ENCODE data around the gene NTHL1.
"Not testable (repeated sequence)": the region's sequence is repeated elsewhere in the genome, so short reads cannot be mapped to it uniquely, and the experiment has no call there.

The NTHL1 gene

DNA sequence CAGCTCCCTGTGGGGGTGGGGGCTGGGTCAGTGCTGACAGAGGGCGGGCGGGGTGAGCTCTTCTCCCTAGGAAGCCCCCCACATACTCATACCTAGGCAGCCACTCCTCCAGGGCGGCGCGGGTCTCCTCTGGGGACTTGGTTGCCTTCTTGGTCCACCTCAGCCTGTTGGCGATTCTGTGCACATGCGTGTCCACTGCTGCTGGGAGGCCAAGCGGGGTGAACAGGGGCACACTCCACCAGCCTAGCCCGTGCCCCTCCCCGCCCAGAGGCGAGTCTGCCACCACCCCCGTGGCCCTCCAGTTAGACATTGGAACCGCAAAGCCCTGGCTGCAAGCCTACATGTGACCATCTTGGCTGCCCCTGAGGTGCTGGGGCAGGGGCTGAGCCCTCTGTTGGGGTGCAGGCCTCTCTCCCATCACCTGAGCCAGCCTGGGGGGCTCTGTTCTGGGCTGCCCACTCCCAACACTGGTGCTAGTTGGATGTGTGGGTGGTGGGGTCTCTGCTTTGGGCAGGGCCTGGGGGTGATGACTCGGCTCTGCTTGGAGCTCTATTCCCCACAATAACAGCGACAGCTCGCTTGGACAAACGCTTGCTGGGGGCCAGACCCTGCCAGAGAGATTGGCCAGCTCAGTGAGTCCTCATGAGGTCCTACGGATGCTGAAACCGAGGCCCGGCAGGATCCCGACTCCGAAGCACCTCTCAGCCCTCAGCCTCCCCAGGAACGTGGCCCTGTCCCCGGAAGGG, 7.4 kb downstream of the NTHL1 start:
- no peak for DNase-seq

DNA sequence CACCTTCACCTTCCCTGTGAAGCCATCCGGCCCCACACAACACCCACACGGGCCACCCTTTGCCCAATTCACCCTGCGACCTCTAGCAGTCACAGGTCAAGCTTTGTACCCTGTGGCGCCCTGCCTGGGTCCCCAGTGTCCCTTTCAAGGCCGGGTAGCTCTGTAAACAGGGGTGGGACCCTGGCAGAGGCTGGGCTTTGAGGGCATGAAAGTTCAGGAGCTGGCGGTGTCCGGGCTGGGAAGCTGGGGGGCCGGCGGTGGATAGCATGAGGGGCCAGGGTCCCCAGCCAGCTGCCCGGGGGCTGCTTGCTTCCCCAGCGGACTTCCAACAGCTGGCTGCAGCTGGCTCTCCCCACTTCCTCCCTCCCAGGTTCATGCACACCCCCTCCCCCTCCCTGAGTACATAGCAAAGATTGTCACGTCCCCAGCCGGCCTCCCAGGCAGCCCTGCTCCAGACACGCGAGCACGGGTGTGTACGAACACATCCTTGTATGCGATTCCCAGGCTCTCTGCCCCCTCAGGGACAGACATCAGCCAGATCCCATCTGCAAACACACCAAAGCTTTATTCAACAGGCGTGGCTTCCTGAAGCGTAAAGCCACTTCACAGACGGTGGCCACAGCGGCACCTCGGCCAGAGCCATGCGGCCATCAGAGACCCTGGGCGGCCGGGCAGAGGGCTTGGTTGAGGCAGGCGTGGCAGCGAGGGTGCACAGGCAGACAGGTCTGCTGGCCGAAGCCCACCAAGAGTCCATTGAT, 8.2 kb downstream of the NTHL1 start:
- DNase-seq, result no peak

DNA sequence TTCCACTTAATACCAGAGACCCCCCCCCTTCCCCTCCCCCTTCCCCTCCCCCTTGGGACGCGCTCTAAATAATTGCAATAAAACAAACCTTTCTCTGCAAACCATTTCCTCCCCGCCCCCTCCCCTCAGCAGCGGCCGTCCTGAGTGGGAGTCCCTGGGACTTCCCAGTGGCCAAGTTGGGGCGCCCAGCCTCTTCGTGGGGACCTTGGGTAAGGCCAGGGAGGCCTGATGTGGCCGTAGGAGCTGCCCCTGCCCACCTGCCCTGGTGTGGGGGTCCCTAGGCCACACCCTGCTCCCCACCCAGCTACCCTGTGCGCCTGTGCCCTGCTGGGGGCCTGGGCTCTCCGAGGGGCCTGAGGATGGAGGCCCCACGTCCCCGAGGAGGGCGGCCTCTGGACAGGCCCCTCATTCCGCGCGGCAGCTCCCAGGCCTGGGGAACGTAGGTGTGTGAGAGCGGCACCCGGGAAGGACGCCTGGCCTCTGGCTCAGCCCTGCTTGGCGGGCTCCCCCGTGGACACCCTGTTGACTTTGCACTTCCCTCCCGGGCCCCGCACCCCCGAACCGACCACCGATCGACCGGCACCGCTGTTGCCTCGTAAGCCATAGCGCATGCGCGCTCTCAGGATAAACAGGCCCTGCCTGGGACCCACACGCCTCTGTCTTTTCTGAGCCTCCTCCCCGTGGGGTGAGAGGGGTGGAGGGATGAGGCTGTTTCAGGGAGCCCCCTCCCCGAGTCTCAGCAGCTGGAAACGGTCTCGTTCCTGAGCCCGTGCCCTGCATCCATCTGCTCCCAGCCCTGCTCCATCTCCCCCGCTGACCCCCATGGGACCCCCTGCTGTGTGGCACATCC, 9.0 kb downstream of the NTHL1 start:
- DNase-seq, result no peak

DNA sequence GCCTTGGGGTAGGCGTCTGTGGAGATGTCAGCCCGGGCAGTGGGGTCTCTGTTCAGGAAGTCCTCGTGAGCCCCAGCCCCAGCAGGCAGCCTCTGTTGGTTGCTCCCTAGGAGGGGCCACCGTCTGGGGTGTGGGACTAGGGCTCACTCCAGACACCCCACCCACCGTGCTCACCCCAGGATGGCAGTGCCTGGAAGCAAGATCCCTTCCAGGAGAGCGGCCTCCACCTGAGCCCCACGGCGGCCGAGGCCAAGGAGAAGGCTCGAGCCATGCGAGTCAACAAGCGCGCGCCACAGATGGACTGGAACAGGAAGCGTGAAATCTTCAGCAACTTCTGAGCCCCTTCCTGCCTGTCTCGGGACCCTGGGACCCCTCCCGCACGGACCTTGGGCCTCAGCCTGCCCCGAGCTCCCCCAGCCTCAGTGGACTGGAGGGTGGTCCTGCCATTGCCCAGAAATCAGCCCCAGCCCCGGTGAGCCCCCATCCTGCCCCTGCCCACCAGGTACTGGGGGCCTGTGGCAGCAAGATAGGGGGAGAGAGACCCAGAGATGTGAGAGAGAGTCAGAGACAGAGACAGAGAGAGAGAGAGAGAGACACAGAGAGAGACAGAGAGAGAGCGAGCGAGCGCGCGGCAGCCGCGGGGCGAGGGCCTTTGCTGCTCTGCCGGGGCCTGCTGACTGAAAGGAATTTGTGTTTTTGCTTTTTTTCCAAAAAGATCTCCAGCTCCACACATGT, 9.8 kb downstream of the NTHL1 start:
- no peak for DNase-seq

DNA sequence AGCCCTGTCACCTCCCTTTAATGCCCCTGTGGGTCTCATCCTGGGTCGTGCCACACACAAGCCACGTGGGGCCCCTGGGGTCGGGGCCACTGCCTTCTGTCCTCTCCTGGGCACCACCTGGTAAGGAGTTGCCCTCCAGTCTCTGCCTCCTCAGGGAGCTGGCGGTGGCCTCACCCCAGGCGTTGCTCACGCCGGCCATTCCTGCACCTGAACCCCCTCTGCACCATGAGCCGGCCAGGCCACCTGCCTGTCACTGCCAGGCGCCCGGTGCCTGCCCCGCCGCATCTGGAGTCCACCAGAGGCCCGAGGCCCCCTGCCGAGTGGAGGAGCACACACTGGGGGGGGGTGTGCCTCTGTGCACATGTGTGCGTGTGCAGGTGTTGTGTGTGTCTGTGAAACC, 10.5 kb downstream of the NTHL1 start:
- DNase-seq, result no peak

DNA sequence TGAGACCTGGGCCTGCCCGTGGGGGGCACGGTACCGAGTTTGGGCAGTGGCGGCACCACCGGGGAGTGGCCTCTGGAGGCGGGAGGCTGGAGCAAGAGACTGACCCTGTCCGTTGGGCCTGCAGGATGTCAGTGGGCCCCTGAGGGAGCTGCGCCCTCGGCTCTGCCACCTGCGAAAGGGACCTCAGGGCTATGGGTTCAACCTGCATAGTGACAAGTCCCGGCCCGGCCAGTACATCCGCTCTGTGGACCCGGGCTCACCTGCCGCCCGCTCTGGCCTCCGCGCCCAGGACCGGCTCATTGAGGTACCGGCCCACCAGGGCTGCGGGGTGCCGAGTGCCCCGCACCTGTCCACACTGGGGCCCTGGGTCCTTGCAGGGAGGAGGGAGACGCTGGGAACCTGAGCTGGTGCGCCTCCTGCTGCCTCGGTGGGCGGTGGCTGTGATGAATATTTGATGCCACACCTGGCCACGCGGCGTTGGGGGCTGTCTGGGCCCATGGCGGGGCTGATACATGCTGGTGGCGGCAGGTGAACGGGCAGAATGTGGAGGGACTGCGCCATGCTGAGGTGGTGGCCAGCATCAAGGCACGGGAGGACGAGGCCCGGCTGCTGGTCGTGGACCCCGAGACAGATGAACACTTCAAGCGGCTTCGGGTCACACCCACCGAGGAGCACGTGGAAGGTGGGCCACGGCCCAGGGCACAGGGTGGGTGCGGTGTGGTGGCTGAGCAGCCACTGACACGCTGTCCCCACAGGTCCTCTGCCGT, 11.3 kb downstream of the NTHL1 start:
- no peak for DNase-seq

DNA sequence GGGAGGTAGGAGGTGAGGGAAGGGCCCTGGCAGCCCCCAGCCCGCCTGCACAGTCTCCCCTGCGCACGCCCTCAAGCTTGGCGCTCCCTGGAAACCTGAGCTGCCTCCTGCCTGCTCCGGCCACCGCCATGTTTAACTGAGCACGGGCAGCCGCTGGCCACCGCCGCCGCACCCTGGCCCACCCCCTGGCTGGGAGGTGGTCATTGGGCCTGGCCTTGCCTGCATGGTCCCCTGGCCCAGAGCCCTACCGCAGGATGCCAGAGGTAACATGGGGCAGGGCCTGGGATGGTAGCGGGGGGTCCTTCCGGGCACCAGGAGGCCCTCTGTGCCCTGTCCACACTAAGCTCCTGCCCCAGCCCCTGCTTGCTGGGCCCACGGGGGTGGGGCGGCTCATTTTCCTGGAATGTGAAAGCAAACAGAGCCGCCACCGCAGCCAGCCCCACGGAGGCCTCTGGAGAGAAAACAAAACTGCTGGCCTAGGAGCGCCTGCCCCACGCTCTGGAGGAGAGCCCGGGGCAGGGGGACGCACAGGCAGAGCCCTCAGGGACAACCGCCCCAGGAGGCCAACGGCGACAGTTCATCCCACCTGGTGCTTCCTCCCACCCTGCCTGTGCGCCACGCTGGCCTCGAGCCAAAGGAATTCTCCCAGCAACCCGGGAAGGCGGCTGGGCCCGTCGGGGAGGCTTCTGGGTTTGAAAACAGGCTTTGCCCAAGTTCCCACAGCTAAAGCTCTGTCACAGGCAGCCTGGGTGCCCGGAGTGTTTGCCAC, 12.0 kb downstream of the NTHL1 start:
- DNase-seq, result peak; percentile 11

DNA sequence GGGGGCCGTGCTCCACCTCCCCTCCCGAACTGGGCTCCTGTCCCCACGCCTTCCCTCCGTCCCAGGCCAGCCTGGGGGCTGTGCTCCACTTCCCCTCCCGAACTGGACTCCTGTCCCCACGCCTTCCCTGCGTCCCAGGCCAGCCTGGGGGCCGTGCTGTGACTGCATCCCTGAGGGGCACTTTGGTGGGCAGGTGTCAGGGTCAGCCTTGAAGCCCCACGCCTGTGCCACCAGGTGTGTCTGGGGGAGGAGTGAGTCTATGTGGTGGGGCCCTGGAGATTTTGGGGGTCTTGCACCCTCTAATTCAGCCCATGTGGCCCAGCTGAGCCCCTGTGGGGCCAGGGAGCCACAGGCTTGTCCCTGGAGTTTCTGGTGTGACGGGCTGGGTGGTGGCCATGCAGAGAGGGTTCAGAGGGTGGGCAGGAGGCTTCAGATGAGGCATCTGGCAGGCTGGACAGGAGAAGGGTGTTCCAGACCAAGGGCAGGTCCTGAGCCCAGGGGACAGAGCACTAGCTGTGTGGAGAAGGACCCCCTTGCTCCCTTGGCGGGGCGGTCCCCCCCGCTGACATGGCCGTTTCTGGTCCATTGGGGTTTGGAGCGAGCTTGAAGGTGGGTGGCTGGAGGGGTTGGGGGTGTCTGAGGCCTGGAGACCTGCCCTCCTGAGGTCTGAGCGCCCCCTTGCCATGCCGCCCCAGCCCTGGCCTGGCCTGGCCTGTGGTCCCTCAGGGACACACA, 12.8 kb downstream of the NTHL1 start:
- DNase-seq, result no peak

DNA sequence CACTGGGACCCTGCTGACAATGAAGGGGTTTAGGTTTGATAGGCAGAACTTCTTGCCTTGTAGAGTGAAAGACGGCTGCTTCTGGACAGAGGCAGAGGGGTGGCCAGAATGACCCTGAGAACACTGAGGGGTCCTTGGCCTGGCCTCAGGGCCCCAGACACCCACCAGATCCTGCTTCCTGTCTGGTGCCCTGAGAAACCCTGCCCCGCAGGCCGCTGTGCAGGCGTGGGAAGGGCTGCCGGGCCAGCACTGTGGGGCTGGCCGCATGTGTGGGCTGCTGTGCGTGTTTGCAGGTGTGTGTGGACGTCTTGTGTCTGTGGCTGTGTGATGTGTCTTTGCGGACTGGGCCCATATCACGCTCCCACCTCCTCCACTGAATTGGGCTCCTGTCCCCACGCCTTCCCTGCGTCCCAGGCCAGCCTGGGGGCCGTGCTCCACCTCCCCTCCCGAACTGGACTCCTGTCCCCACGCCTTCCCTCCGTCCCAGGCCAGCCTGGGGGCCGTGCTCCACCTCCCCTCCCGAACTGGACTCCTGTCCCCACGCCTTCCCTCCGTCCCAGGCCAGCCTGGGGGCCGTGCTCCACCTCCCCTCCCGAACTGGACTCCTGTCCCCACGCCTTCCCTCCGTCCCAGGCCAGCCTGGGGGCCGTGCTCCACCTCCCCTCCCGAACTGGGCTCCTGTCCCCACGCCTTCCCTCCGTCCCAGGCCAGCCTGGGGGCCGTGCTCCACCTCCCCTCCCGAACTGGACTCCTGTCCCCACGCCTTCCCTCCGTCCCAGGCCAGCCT, 13.5 kb downstream of the NTHL1 start:
- DNase-seq, result not testable (repeated sequence)

DNA sequence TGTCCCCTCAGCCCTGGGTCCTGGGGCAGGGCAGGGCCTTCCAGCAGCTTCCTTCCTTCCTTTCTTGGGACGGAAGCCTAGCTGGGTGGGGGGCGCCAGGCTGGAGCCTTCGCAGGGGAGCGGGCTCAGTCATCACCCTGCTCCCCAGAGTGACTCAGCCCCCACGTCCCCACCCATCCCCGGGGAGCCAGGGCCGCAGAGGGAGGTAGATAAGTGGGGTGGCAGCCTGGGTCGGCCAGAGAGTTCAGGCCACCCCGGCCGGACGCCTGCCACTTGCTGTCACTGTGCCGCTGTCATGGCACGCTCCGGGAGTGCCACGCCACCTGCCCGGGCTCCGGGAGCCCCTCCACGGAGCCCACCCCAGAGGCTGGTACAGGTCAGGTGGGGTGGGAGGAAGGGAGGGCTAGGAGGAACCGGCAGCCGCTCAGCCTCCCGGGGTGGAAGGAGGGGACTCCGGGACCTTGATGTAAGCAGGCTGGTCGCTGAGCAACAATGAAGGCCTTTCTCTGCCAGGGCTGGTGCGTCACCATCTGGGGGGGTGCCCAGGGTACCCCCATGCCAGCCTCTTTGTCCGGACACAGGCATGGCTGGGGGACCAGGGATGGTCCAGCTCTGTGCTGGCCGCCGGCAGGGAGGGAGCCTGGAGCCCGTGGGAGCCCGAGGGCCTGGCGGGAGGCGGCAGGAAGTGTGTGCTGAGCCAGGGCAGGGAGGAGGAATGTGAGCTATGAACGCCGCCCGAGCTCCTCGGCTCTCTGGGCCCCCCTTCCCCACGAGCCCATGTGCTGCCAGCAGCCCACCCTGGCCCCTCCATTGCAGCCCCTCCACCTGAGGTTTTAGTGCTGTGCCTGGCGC, 14.4 kb downstream of the NTHL1 start:
- no peak for DNase-seq

DNA sequence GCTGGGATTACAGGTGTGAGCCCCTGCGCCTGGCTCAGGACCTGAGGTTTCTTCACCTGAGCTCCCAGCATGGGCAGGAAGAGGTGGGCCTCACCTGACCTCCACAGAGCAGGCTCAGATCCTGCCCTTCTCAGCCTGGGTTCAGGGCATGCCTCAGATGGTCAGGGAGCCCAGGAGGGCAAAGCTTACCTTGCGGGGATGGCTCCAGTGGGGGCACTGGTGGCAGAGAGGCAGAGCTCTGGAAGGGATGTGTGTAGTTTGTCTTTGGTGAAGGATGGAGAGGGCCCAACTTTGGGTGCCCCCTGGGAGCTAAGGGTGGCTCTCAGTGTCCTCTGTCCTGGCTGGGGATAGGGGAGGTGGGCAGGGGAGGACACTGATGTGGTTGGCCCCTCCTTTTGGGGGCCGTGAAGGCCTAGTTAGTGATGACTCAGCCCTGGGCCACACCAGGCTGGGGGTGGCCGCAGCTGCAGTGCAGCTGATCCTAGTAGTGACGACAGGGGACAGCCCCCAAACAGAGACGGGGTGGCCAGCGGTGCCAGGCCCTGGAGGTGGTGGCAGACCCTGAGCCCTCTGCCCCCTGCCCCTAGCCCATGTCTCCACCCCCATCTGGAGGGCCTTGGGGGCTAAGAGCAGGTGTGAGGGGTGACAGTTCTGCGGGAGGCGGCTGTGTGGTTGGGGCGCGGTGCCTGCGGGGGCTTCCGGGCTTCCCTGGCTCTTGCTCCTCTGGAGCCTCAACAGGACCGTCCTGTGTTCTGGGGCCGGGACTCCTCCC, 15.2 kb downstream of the NTHL1 start:
- DNase-seq, result no peak

DNA sequence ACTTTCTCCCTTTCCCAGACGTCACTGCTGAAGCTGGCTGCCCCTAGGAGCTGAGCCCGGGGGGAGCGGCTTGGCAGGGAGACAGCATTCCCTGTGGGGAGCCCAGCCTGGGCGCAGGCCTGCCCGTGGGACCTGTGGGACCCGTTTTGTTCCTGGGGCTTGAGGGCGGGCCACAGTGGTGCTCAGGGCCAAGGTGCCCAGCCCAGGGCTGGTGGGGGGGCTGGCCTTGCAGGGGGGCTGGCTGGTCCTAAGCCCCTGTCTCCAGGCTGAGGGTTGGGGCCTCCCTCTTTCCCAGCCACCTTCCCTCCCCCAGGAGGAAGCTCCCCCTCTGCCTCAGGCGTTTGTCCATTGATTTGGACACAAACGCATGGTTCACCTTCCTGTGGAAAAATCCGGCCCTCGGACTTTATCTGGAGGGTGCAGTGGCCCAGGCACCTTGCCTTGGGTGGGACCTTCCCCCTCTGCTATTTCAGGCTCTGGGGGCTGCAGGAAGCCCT, 16.5 kb downstream of the NTHL1 start:
- no peak for DNase-seq

DNA sequence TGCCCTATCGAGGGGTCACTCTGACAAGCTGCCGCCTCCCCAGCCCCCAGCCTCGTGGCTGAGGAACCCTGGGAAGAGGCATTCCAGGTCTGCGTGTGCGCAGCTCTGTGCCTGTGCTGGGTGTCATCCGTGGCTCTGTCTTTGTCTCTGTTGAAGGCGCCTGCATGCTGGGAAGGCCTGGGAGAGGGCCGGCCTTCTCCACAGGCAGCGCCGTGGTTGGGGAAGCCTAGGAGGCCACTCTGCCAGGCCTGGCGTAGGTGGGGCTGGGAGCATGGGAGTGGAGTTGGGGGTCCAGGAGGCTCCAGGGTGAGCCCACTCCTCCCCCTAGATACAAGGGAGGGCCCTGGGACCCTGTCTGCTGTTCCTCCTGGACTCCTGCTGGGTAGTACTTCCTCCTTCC, 17.6 kb downstream of the NTHL1 start:
- DNase-seq, result no peak

DNA sequence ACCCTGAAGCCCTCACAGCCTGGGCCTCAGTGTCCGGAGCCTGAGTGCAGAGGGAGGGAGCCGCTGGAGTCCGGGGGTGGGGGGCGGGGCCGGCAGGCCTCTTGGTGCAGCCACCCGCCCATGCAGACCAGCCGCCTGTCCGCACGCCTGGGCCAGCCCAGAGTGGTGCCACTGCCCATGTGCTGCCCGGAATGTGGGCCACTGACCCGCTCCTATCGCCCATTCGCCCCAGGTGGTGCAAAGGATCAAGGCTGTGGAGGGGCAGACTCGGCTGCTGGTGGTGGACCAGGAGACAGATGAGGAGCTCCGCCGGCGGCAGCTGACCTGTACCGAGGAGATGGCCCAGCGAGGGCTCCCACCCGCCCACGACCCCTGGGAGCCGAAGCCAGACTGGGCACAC, 18.3 kb downstream of the NTHL1 start:
- no peak for DNase-seq

DNA sequence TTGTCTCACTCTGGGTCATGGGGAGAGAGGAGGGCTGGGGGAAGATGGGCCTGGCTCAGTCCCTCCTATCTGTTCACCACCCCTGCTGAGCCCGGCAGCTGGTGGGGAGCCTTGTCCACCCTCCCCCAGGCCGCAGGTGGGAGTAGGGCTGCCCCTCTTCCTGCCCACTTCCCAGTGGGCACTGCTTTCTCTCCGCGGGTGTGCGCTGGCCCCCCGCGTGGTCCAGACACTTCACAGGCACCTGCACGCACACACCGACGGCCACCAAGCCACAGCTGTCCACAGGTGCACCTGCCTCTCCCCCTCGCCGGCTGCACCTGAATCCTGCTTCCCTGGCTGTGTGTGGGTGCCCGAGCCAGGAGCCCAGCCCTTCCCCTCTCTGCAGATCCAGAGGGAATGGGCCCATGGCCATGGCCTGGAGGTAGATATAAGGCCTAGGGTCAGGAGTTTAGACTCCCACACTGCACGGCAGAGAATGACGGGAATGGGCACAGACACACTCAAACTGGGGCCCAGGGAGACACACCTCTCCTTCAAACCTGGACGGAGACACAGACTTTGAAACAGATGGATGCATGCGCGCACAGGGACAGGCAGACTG, 18.9 kb downstream of the NTHL1 start:
- DNase-seq, result no peak

DNA sequence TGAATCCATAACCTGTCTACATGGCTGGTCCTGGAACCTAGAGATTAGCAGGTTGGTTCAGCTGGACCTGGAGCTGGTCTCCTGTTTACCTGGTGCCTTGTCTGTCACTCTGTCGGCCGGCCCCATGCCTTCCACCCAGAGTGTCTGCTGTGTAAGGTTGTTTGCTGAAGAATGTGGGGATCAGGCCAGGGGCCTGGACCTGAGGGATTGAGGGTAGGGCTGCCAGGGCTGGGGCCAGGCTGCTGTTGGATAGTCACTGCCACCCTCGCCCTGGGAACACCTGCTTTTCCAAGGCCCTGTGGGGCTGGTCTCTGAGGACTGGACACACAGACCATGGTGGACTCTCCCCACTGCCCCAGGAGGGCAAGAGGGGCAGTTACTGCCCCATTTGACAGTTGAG, 19.5 kb downstream of the NTHL1 start:
- DNase-seq, result no peak
